Activated T-helper 1 cell treated with anti-CD3 and anti-CD28 coated beads, Interleukin-12 subunit alpha, Interleukin-12 subunit beta, Interleukin-2, Interleukin-4 antibody, amounts not matched to agents 30 ng/mL and 10 ng/mL and 1 ng/mL, durations not matched to agents 14 hours and 24 hours and 36 hours (primary cell): ENCODE data around the gene HNRNPM. TPM values are rescaled to one million over a fixed set of nuclear protein-coding genes. Genes with fewer than 3 reads are reported as not detected.
A peak's percentile ranks its signal among the peaks of the same experiment; 100 is the strongest.
"Not testable (repeated sequence)": the region's sequence is repeated elsewhere in the genome, so short reads cannot be mapped to it uniquely, and the experiment has no call there.

Experiments
- DNase-seq: peaks from one replicate; pipeline ENCODE4 v3.0.0; 2021; ENCODE audit warnings: low spot score
- H3K27ac Mint-ChIP-seq: one replicate; pipeline ENCODE4 v1.8.0; 2021; ENCODE audit warnings: mild to moderate bottlenecking, mixed read lengths
- H3K27me3 Mint-ChIP-seq: one replicate; pipeline ENCODE4 v1.8.0; 2022; ENCODE audit warnings: mild to moderate bottlenecking, moderate library complexity, mixed read lengths; ENCODE audit not compliant: insufficient read depth
- H3K36me3 Mint-ChIP-seq: one replicate; pipeline ENCODE4 v1.8.0; 2021; ENCODE audit warnings: low read depth, mixed read lengths
- H3K4me1 Mint-ChIP-seq: one replicate; pipeline ENCODE4 v1.8.0; 2021; ENCODE audit warnings: low read depth, mixed read lengths
- H3K4me3 Mint-ChIP-seq: one replicate; pipeline ENCODE4 v1.8.0; 2021; ENCODE audit warnings: mild to moderate bottlenecking, moderate library complexity, mixed read lengths
- H3K9me3 Mint-ChIP-seq: one replicate; pipeline ENCODE4 v1.8.0; 2021; ENCODE audit warnings: mixed read lengths
- intact Hi-C: fragments of 100-400 bp; cut with micrococcal nuclease; formaldehyde crosslinking; loops from one replicate; pipeline ENCODE4 v1.15.1; 2024
- total RNA-seq: library from RNA; stranded (reverse); gene quantifications from 2 replicates; pipeline ENCODE4 v1.2.3, GENCODE V29; 2022

The HNRNPM gene
- total RNA-seq, 1 donor from 2014 or later: 323 TPM

DNA sequence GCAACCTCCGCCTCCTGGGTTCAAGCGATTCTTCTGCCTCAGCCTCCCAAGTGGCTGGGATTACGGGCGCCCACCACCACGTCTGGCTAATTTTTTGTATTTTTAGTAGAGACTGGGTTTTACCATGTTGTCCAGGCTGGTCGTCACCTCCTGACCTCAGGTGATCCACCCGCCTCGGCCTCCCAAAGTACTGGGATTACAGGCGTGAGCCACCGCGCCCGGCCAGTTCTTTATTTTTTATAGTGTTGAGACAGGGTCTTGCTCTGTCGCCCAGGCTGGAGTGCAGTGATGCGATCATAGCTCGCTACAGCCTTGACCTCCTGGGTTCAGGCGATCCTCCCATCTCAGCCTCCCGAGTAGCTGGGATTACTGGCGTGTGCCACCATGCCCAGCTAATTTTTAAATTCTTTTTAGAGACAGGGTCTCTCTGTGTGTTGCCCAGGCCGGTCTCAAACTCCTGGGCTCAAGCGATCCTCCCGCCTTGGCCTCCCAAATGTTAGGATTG, 69.8 kb downstream of the HNRNPM start:
- not testable (repeated sequence) for DNase-seq, H3K36me3 Mint-ChIP-seq, H3K9me3 Mint-ChIP-seq, H3K27me3 Mint-ChIP-seq
- peak overlapping the region; percentile 93 for H3K4me3 Mint-ChIP-seq
- peak overlapping the region; percentile 98 for H3K27ac Mint-ChIP-seq
- H3K4me1 Mint-ChIP-seq: peaks cover 52% of the 10 kb centered on the region
- intact Hi-C loops: loop anchor here (1.0 to 10.0 kb wide), 3 partner anchors 55 to 570 kb away; partner anchors contain the start of gene TIMM44

DNA sequence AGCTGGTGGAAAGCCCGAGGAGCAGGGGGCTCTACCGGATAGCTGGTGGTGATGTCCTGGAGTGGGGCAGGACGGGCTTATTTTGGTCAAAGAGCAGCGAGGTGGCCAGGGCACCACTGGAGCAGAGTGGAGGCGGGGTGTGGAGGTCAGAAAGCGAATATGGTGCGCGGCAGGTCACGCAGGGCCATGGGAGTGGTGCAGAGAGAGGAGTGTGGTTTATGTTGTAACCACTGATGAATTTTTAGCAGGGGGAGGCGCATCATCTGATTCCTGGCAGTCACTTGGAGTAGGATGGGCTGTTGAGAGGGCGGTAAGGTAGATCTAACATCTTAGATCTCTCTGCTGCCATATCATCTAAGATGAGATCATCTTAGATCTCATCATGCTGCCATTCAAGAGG, 70.5 kb downstream of the HNRNPM start:
- Mint-ChIP-seq H3K4me1 (peaks cover 52% of the 10 kb centered on the region), H3K27ac (peak overlapping the region; percentile 98), H3K36me3 (peaks cover 12% of the 10 kb centered on the region), H3K27me3 (no peaks in the 10 kb centered on the region), H3K4me3 (peak overlapping the region; percentile 93), H3K9me3 (no peaks in the 10 kb centered on the region)
- peak; percentile 69 for DNase-seq
- intact Hi-C loops: loop anchor here (1.0 to 10.0 kb wide), 3 partner anchors 54 to 571 kb away; partner anchors contain the start of gene TIMM44

DNA sequence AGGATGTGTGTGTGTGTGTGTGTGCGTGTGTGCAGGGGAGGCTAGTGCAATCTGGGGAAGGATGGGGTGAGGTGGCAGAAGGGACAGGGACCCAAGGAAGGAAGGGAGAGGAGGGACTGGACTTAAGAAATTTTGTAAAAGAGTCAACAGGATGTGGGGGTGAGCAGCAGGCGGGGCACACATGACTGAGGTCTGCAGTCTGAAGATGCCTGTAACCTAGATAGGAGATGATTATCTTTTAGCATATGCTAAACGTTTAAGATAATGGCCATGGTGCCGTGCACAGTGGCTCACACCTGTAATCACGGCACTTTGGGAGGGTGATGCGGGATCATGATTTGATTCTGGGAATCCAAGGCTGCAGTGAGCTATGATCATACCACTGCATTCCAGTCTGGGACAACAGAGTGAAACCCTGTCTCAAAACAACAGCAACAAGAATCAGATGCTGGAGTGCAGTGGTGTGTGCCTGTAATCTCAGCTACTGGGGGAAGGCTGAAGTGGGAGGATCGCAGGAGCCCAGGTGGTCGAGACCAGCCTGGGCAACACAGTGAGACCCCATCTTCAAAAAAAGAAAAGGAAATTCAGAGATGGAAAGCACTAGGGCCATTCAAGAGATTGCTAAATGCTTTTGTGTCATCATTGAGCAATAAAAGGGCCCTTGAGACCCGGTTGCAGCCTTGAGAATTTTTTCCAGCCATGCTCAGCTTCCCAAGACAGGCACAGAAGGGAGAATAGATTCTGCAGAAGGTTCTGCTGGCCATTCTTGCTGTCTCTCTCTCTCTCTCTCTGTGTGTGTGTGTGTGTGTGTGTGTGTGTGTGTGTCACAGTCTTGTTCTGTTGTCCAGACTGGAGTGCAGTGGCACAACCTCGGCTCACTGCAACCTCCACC, 73.0 kb downstream of the HNRNPM start:
- peak; percentile 54 for DNase-seq
- Mint-ChIP-seq H3K36me3 (peaks cover 19% of the 10 kb centered on the region), H3K27ac (peak overlapping the region; percentile 96), H3K27me3 (no peaks in the 10 kb centered on the region), H3K4me3 (peak overlapping the region; percentile 60), H3K9me3 (no peaks in the 10 kb centered on the region), H3K4me1 (peaks cover 46% of the 10 kb centered on the region)
- intact Hi-C loops: loop anchor here (10.0 kb wide), 1 partner anchor 573 kb away; the partner anchor contains the start of gene TIMM44

DNA sequence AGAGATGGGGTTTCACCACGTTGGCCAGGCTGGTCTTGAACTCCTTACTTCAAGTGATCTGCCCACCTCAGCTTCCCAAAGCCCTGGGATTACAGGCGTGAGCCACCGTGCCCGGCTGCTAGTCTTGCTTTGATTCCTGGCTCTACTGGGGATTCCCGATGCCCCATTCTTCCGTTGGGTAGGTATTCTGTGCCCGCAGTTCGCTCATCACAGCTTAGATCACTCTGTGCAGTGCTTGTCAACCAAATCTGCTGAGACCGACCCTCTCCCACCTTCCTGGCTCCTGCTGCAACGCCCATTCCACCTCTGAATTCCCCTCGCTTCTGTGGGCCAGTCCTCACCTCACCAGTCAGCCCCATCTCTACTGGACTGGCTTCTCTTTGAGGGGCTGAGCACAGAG, 73.8 kb downstream of the HNRNPM start:
- peak overlapping the region; percentile 57 for H3K4me3 Mint-ChIP-seq
- no peak for DNase-seq
- peaks cover 17% of the 10 kb centered on the region for H3K36me3 Mint-ChIP-seq
- peak overlapping the region; percentile 96 for H3K27ac Mint-ChIP-seq
- H3K4me1 Mint-ChIP-seq: peaks cover 41% of the 10 kb centered on the region
- intact Hi-C loops: loop anchor here (10.0 kb wide), 1 partner anchor 574 kb away; the partner anchor contains the start of gene TIMM44
- H3K9me3 Mint-ChIP-seq: no peaks in the 10 kb centered on the region
- H3K27me3 Mint-ChIP-seq: no peaks in the 10 kb centered on the region

DNA sequence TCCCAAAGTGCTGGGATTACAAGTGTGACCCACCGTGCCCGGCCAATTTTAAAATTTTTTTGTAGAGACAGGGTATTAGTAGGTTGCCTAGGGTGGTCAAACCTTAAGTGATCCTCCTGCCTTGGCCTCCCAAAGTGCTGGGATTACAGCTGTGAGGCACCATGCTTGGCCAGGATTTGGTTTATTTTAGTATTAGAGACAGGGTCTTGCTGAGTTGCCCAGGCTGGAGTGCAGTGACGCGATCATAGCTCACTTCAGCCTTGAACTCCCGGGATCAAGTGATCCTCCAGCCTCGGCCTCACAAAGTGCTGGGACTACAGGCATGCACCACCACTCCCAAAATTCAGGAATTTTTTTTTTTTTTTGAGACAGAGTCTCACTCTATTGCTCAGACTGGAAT, 74.6 kb downstream of the HNRNPM start:
- H3K4me1 Mint-ChIP-seq: peaks cover 36% of the 10 kb centered on the region
- no peaks in the 10 kb centered on the region for H3K9me3 Mint-ChIP-seq
- peaks cover 17% of the 10 kb centered on the region for H3K36me3 Mint-ChIP-seq
- H3K27me3 Mint-ChIP-seq: no peaks in the 10 kb centered on the region
- DNase-seq: no peak
- intact Hi-C loops: loop anchor here (10.0 kb wide), 1 partner anchor 575 kb away; the partner anchor contains the start of gene TIMM44
- H3K27ac Mint-ChIP-seq: no peak overlapping the region
- H3K4me3 Mint-ChIP-seq: no peak overlapping the region

DNA sequence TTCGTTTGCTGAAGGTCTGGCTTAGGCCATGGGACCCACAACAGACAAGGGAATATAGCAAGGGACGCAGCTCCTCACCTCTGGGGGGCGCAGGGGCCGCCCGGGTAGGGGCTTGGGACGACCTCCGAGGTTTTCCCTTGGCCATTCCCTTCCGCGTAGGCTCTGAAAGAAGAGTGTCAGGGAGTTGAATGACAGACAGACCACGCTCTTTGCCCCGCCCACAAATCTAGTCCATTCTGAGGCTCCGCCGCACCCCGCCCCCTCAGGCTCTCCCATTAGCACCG, 80.6 kb downstream of the HNRNPM start:
- peaks cover 42% of the 10 kb centered on the region for H3K36me3 Mint-ChIP-seq
- no peaks in the 10 kb centered on the region for H3K9me3 Mint-ChIP-seq
- H3K27ac Mint-ChIP-seq: no peak overlapping the region
- no peak for DNase-seq
- intact Hi-C loops: no loop called here
- H3K4me3 Mint-ChIP-seq: no peak overlapping the region
- H3K4me1 Mint-ChIP-seq: no peaks in the 10 kb centered on the region
- no peaks in the 10 kb centered on the region for H3K27me3 Mint-ChIP-seq

DNA sequence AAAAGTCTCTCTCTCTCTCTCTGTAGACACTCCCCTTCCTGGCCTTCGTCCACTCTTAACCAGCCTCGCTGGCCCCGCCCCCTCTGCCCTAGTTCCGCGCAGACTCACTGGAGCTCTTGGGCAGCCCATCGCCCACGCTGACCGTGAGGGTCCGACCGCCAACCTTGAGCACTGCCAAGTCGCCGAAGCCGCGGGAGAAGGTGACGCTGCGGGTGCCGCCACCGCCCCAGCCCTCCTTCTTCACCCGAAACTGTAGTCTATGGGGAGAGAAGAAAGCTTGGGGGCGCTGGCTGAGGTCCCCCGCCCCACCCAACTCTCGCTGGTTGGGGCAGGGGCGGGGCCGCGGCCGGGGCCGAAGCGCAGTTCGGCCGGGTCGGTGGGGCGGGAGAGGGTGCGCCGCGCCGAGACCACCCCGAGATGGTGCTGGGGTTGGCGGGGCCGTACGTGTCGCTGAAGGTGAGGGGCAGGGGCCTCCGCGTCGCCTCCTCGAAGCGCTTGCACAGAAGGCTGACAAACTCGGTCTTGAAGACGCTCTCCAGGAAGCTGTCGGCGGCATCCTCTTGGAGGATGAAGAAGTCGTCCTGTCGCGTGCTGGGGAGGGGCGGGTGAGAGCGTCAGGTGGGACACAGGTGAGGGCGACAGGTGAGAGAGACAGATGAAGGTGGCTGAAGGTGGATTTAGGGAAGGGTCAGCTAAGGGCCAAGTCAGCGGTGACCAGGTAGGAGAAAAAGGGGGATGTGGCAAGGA, 81.7 kb downstream of the HNRNPM start:
- no peak for DNase-seq
- Mint-ChIP-seq H3K27ac (no peak overlapping the region), H3K36me3 (peaks cover 38% of the 10 kb centered on the region), H3K4me3 (no peak overlapping the region), H3K27me3 (no peaks in the 10 kb centered on the region), H3K9me3 (no peaks in the 10 kb centered on the region), H3K4me1 (no peaks in the 10 kb centered on the region)
- intact Hi-C loops: no loop called here

DNA sequence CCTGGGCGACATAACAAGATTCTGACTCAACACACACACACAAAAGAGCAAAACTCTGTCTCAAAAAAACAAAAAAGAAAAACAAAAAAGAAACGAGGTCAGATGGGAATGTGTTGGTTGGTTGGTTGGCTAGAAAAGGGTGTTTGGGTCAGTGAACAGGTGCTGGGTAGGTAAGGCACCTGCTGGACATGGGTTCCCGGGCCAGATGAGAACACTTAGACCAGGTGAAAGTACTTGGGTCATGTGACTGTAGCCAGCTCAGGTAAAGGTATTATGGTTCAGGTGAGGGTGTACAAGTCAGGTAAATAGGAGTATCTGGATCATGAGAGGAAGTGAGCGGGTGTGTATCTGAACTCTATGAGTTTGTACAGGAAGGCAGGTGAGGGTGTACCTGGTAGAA, 83.7 kb downstream of the HNRNPM start:
- intact Hi-C loops: no loop called here
- Mint-ChIP-seq H3K4me3 (no peak overlapping the region), H3K9me3 (no peaks in the 10 kb centered on the region), H3K4me1 (no peaks in the 10 kb centered on the region), H3K27me3 (no peaks in the 10 kb centered on the region), H3K27ac (peak overlapping the region; percentile 20), H3K36me3 (peaks cover 41% of the 10 kb centered on the region)
- no peak for DNase-seq

DNA sequence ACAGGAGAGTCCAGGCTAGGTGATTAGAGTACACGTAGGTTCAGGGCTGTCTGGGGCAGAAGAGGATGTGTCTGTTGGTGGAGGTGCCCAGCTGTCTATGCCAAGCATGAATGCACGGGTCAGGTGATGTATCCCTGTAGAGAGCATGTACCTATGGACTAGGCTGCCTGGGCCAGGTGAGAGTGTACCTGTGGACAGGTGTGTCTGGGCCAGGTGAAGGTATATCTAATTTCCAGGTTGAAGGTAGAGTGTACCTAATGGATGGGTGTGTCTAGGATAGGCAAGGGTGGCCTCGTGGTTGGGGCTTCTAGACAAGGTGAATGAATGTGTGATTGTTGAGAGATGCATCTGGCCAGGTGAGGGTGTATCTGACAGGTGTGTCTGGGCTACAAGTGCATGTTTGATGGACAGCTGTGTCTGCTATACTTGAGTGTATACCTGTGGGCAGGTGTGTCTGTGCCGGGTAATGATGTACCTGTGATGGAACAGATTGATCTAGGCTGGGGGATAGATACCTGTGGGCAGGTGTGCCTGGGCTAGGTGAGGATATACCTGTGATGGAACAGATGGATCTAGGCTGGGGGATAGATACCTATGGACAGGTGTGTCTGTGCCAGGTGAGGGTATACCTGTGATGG, 84.7 kb downstream of the HNRNPM start:
- Mint-ChIP-seq H3K4me3 (no peak overlapping the region), H3K36me3 (peaks cover 43% of the 10 kb centered on the region), H3K27ac (no peak overlapping the region)

DNA sequence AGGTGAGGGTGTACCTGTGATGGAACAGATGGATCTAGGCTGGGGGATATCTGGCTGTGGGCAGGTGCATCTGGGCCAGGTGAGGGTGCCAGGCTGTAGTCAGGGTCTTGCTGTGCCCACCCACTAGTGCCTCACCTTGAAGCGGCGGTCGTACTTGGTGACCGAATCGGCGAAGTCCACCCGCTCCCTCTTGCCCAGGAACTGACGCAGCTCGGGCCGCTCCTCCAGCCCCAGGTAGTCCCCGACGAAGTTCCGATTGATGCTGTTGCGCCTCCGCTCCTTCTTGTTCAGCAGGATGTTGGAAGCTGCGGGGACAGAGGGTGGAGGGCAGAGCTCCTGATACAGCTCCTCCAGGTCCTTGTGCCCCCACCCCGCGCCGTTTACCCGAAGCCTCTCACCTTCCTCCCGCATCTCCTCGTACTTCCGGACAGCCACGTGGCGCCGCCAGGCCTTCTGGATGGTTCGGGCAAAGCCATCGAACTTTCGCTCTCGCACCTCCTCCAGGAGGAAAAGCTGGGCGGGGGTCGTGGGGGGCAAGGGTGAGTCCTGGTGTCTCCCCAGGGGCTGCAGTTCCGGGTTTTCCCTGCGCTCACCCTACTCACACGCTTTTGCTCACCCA, 85.4 kb downstream of the HNRNPM start:
- peaks cover 40% of the 10 kb centered on the region for H3K36me3 Mint-ChIP-seq
- no peak for DNase-seq
- no peak overlapping the region for H3K4me3 Mint-ChIP-seq
- H3K9me3 Mint-ChIP-seq: no peaks in the 10 kb centered on the region
- intact Hi-C loops: no loop called here
- no peak overlapping the region for H3K27ac Mint-ChIP-seq
- no peaks in the 10 kb centered on the region for H3K4me1 Mint-ChIP-seq
- H3K27me3 Mint-ChIP-seq: no peaks in the 10 kb centered on the region

More for the DNA sequence above, 84.7 kb downstream of the HNRNPM start:
- Mint-ChIP-seq H3K4me1 (no peaks in the 10 kb centered on the region), H3K9me3 (no peaks in the 10 kb centered on the region), H3K27me3 (no peaks in the 10 kb centered on the region)
- intact Hi-C loops: no loop called here
- DNase-seq: no peak

DNA sequence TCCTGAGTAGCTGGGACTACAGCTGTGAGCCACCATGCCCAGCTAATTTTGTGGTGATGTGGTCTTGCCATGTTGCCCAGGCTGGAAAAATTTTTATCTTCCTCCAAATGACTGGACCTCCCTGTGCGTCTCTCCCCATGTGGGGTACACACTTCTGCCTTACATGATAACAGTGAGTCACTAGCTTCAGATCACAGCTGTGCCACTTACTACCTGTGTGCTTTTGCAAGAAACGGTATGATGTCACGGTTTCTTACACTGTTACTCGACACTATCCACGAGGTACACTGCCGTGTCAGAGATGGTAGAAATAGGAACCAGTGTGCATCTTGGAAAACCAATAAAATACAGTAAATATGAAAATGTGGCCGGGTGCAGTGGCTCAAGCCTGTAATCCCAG, 86.7 kb downstream of the HNRNPM start:
- no peaks in the 10 kb centered on the region for H3K27me3 Mint-ChIP-seq
- no peaks in the 10 kb centered on the region for H3K4me1 Mint-ChIP-seq
- H3K36me3 Mint-ChIP-seq: peaks cover 49% of the 10 kb centered on the region
- H3K4me3 Mint-ChIP-seq: no peak overlapping the region
- intact Hi-C loops: no loop called here
- DNase-seq: no peak
- H3K27ac Mint-ChIP-seq: no peak overlapping the region
- no peaks in the 10 kb centered on the region for H3K9me3 Mint-ChIP-seq

DNA sequence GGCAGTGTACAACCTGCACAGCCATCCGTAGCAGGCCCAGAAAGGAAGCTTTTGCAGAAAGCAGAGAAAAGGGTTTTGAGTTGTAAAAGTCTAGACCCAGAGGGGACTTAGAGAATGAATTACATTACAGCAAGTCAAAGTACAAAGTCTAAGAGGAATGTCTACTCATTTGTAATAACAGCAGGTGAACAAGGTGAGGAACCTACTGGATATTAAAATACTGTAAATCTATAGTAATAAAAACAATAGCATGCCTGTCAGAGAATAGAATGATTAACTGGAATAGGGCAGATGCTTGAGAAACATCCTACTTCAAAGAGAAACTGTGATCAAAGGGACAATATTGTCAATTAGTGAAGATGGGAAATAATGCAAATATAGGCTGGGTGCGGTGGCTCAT, 87.5 kb downstream of the HNRNPM start:
- no peak for DNase-seq
- Mint-ChIP-seq H3K9me3 (no peaks in the 10 kb centered on the region), H3K27me3 (no peaks in the 10 kb centered on the region)

More for the DNA sequence above, 87.5 kb downstream of the HNRNPM start:
- intact Hi-C loops: no loop called here
- Mint-ChIP-seq H3K4me1 (no peaks in the 10 kb centered on the region), H3K4me3 (no peak overlapping the region), H3K36me3 (peaks cover 47% of the 10 kb centered on the region), H3K27ac (no peak overlapping the region)
